Fibroblast of skin of left quadriceps (primary cell): ENCODE data around the gene MED10.
"Not testable (repeated sequence)": the region's sequence is repeated elsewhere in the genome, so short reads cannot be mapped to it uniquely, and the experiment has no call there.

ENCODE experiments used
- DNase-seq, 2 experiments: peaks; one replicate each; pipeline ENCODE4 v3.0.0-alpha.2; 2013; ENCODE audit warnings: low read depth in 2 of 2

The MED10 gene

GRCh38 chr5:6373081-6373846, 5.1 kb downstream of the MED10 start:
- no peak for DNase-seq

GRCh38 chr5:6372251-6373080, 5.9 kb downstream of the MED10 start:
- no peak for DNase-seq

GRCh38 chr5:6371079-6371810, 7.1 kb downstream of the MED10 start:
- no peak for DNase-seq

- no peak for DNase-seq
Measured at GRCh38 chr5:6370580-6370979, 7.8 kb downstream of the MED10 start.

- no peak for DNase-seq
Measured at GRCh38 chr5:6365977-6366590, 12.3 kb downstream of the MED10 start.

- DNase-seq, result no peak
Measured at GRCh38 chr5:6365142-6365976, 13.0 kb downstream of the MED10 start.

GRCh38 chr5:6363454-6364011, 14.8 kb downstream of the MED10 start:
- DNase-seq, result not testable (repeated sequence)

GRCh38 chr5:6362846-6363245, 15.5 kb downstream of the MED10 start:
- no peak for DNase-seq

GRCh38 chr5:6361101-6361500, 17.2 kb downstream of the MED10 start:
- DNase-seq, result no peak

- no peak for DNase-seq
Measured at GRCh38 chr5:6360323-6361072, 17.8 kb downstream of the MED10 start.

- no peak for DNase-seq
Measured at GRCh38 chr5:6359555-6360322, 18.6 kb downstream of the MED10 start.

- no peak for DNase-seq
Measured at GRCh38 chr5:6358434-6358820, 19.9 kb downstream of the MED10 start.

- not testable (repeated sequence) for DNase-seq
Measured at GRCh38 chr5:6357817-6358433, 20.4 kb downstream of the MED10 start.

- DNase-seq, result no peak
Measured at GRCh38 chr5:6356578-6357164, 21.7 kb downstream of the MED10 start.

- DNase-seq, result no peak
Measured at GRCh38 chr5:6355294-6355693, 23.1 kb downstream of the MED10 start.

- DNase-seq, result no peak
Measured at GRCh38 chr5:6354848-6355247, 23.5 kb downstream of the MED10 start.

GRCh38 chr5:6353602-6354302, 24.6 kb downstream of the MED10 start:
- DNase-seq, result no peak
